Activated T-cell treated with anti-CD3 and anti-CD28 coated beads, Interleukin-2, amount 50 U/mL, for 24 hours (primary cell): ENCODE data around the gene GABBR1.
"Not testable (repeated sequence)": the region's sequence is repeated elsewhere in the genome, so short reads cannot be mapped to it uniquely, and the experiment has no call there.

Experiments
- DNase-seq: peaks from one replicate; pipeline ENCODE4 v3.0.0-alpha.2; 2020
- H3K27ac Mint-ChIP-seq: 2 replicates; pipeline ENCODE4 v1.8.0; 2020; ENCODE audit warnings: mild to moderate bottlenecking, mixed read lengths
- H3K27me3 Mint-ChIP-seq: 2 replicates; pipeline ENCODE4 v1.8.0; 2020; ENCODE audit warnings: mixed read lengths
- H3K36me3 Mint-ChIP-seq: 2 replicates; pipeline ENCODE4 v1.8.0; 2020; ENCODE audit warnings: low read depth, mixed read lengths
- H3K4me1 Mint-ChIP-seq: 2 replicates; pipeline ENCODE4 v1.8.0; 2020; ENCODE audit warnings: low read depth, mixed read lengths
- H3K4me3 Mint-ChIP-seq: 2 replicates; pipeline ENCODE4 v1.8.0; 2020; ENCODE audit warnings: mild to moderate bottlenecking, moderate library complexity, mixed read lengths
- H3K9me3 Mint-ChIP-seq: 2 replicates; pipeline ENCODE4 v1.8.0; 2020; ENCODE audit warnings: mixed read lengths

GABBR1 gene

DNA sequence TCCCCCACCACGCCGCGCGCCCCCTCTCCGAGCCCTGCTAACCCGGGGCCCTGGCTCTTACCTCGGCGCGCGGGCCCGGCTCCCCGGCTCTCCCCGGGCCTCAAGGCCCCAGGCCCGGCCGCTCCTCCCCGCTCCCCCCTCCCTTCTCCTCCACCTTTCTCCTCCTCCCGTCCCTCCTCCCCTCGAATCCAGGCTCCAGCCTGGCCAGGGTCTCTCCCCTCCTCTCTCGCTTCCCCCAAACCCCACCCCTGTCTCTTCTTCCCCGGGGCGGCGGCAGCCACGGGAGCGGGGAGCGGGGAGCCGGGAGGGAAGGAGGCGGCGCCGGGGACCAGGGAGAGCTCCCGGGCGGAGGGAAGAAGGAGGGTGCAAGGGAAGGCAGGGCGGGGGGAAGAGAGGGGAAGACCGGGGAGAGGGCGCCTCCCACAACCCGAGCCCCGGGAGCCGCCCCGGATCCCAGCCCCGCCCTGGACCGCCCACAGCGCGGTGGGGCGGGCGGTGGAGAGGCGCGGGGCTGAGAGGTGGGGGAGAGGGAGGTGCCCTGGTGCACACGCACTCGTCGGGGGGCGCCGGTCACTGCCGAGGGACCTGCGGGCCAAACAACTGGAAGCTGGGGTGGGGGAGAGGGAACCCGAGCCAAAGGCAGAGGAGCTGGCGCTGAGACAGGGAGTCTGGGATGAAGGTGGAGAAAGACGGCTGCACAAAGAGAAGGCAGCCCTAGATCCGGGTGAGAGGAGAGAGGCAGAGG, at the start of gene GABBR1:
GABBR1 (minus strand) TSS at position 395 of the 745 bp plus-strand sequence. CDS start 798 bp downstream, outside the sequence.
- Mint-ChIP-seq H3K36me3 (no peaks in the 10 kb centered on the region), H3K9me3 (no peaks in the 10 kb centered on the region), H3K27ac (peak within 1 kb of the TSS; percentile 60), H3K27me3 (peaks cover 5% of the 10 kb centered on the region), H3K4me1 (peaks cover 43% of the 10 kb centered on the region), H3K4me3 (peak within 1 kb of the TSS; percentile 84)
- DNase-seq = peak; percentile 82

DNA sequence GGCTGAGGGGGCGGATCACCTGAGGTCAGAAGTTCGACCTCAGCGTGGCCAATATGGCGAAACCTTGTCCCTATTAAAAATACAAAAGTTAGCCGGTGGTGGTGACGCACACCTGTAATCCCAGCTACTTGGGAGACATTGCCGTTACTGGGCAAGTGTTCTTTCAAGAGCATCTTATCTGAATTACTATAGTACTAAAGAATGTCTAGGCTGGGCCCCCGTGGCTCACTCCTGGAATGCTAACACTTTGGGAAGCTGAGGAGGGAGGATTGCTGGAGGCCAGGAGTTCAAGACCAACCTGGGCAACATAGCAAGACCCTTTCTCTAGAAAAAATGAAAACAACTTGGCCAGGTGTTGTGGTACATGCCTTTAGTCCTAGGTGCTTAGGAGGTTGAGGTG, 48.8 kb upstream of the GABBR1 start:
- Mint-ChIP-seq H3K27ac (no peak overlapping the region), H3K36me3 (no peaks in the 10 kb centered on the region), H3K9me3 (no peaks in the 10 kb centered on the region), H3K4me1 (peaks cover 11% of the 10 kb centered on the region), H3K4me3 (no peak overlapping the region), H3K27me3 (peaks cover 13% of the 10 kb centered on the region)
- DNase-seq = no peak

DNA sequence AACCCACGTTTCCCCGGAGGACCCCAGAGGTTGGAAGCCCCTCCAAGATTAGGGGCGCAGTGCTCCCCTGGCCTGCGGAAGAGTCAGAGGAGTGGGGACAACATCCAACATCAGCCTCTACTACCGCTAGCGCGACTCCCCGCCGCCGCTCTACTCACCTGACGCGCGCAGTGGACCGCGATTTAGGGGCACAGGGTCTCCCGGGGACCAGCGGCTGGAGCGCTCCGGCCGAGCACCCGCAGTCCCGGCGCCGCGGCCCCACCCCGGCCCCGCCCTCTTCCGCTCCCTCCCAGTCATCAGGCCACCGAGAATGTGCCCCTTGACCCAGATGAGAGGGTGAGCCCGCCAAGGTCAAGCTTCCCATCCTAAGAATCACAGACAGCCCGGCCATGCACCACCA, 47.9 kb upstream of the GABBR1 start, which contains the start of gene ZFP57:
ZFP57 (minus strand) TSS at position 249 of the 400 bp plus-strand sequence. CDS start 4,149 bp downstream, outside the sequence.
- no peaks in the 10 kb centered on the region for H3K9me3 Mint-ChIP-seq
- no peak for DNase-seq
- H3K36me3 Mint-ChIP-seq = no peaks in the 10 kb centered on the region
- H3K27ac Mint-ChIP-seq = no peak within 1 kb of the TSS
- peaks cover 11% of the 10 kb centered on the region for H3K4me1 Mint-ChIP-seq
- peaks cover 13% of the 10 kb centered on the region for H3K27me3 Mint-ChIP-seq
- no peak within 1 kb of the TSS for H3K4me3 Mint-ChIP-seq

DNA sequence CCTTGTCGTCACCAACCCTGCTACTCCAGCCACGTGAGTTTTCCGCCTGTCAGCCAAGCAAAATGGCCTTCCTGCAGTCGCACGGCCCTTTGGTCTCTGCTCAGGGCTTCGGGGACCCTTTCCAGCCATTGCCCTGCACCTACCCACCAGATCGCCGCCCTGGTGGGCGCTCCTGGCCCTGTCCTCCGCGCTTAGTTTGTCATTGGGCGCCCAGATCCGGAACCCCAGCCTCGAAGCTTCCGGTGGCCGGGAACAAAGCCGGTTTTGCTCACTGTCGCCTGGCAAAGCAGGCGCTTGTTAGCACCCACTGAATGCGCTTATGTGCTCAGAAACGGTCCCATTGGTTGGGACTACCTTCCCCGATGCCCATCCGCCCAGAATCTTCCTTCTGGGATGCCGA, 47.4 kb upstream of the GABBR1 start:
- peaks cover 13% of the 10 kb centered on the region for H3K27me3 Mint-ChIP-seq
- no peaks in the 10 kb centered on the region for H3K9me3 Mint-ChIP-seq
- H3K36me3 Mint-ChIP-seq = no peaks in the 10 kb centered on the region
- no peak overlapping the region for H3K4me3 Mint-ChIP-seq
- no peak overlapping the region for H3K27ac Mint-ChIP-seq
- peaks cover 10% of the 10 kb centered on the region for H3K4me1 Mint-ChIP-seq
- no peak for DNase-seq

DNA sequence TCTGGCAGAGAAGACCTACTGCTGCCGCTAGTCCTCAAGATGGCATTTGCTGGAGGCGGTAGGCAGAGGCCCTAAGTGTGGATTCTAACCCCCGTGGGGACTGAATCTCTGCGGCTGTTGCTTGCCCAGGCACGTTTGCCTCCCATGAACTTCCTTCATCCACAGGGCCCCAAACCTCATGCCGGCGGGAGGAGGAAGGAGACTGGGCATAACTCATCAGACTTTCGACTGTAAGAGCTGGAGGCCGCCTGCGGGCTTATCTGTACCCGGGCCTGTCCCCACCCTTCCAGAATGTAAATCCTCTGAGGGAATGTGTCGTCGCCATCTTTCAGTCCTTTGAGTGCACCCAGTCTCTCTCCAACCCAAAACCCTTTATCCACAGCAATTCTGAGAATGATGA, 47.0 kb upstream of the GABBR1 start:
- no peak overlapping the region for H3K27ac Mint-ChIP-seq
- H3K4me3 Mint-ChIP-seq = no peak overlapping the region
- no peaks in the 10 kb centered on the region for H3K36me3 Mint-ChIP-seq
- no peak for DNase-seq
- H3K9me3 Mint-ChIP-seq = no peaks in the 10 kb centered on the region
- peaks cover 10% of the 10 kb centered on the region for H3K4me1 Mint-ChIP-seq
- H3K27me3 Mint-ChIP-seq = peaks cover 13% of the 10 kb centered on the region

DNA sequence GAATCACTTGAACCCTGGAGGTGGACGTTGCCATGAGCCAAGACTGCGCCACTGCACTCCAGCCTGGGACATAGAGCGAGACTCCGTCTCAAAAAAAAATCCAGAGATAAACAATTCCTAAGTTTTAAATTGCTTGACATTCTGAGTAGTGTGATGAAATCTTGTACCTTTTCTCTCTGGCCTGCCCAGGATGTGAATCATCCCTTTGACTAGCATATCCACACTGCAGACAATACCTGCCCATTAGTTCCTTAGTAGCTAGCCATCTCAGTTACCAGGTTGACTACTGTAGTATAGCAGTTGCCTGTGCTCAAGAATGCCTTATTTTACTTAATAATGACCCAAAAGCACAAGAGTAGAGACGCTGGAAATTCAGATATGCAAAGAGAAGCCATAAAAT, 45.1 kb upstream of the GABBR1 start:
- H3K36me3 Mint-ChIP-seq = no peaks in the 10 kb centered on the region
- H3K9me3 Mint-ChIP-seq = no peaks in the 10 kb centered on the region
- DNase-seq = no peak
- H3K4me3 Mint-ChIP-seq = no peak overlapping the region
- H3K27ac Mint-ChIP-seq = no peak overlapping the region
- H3K4me1 Mint-ChIP-seq = peaks cover 4% of the 10 kb centered on the region
- H3K27me3 Mint-ChIP-seq = peaks cover 13% of the 10 kb centered on the region

DNA sequence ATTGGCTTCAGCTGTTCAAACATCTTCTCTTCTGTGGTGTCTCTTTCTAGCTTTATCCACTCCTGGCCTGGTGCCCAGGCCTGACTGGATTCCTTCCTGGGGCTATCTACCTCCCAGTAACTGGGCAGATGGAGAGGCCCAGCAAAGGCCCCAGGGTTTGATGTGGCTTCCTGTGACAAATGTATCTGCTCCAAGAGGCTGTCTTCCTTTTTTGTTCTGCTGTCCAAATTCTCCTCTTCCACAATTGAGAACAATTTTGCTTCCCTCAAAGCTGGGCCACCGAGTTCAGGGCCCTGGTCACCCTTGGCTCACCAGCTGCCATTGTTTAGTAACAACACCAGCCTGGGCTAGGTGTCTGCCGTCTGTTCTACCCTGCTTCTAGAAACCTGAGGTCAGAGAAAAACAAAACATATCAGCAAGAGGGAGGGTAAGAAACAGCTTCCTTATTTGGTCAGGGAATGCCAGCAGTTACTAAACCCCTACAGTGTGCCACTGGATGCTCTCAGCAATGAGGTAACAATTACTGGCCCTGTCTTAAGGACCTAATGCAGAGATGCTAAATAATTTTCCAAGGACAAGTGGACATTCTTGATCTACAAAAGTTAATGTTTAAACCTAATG, 44.1 kb upstream of the GABBR1 start:
- Mint-ChIP-seq H3K36me3 (no peaks in the 10 kb centered on the region), H3K27ac (no peak overlapping the region), H3K27me3 (peaks cover 16% of the 10 kb centered on the region), H3K4me1 (peaks cover 4% of the 10 kb centered on the region), H3K4me3 (no peak overlapping the region), H3K9me3 (no peaks in the 10 kb centered on the region)
- no peak for DNase-seq

DNA sequence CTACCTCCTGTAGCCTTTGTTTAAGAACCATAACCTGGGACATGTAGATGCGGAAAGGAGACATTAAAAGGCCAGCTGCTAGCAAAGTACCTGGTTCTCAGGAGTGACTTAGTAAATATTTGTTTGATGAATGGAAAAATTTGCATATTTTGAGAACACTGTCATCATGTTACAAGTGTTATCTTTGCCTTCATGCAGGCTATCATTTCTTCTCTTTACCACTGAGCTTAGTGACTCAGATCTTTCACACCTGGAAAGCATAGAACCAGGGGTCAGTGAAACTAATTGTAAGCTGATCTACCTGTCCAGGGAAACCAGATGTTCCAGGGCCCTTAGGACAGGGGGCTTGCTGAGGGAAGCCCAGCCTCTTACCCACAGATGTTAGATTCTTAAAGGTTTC, 42.6 kb upstream of the GABBR1 start:
- no peak overlapping the region for H3K27ac Mint-ChIP-seq

DNA sequence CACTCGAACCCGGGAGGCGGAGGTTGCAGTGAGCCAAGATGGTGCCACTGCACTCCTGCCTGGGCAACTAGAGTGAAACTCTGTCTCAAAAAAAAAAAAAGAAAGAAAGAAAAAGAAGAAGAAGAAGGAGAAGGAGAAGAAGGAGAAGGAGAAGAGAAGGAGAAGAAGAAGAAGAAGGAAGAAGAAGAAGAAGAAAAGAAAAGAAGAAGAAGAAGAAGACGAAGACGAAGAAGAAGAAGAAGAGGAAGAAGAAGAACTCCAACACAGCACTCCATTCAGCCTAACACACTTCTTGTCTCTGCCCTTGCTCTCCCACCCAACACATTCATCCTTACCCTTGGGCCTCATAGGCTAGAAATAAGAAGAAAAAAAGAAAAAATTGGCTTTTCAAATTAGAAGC, 41.0 kb upstream of the GABBR1 start:
- H3K4me3 Mint-ChIP-seq = no peak overlapping the region
- no peak for DNase-seq
- peaks cover 23% of the 10 kb centered on the region for H3K27me3 Mint-ChIP-seq
- no peaks in the 10 kb centered on the region for H3K36me3 Mint-ChIP-seq
- no peaks in the 10 kb centered on the region for H3K9me3 Mint-ChIP-seq
- no peak overlapping the region for H3K27ac Mint-ChIP-seq
- peaks cover 4% of the 10 kb centered on the region for H3K4me1 Mint-ChIP-seq

More for the DNA sequence above, 42.6 kb upstream of the GABBR1 start:
- H3K27me3 Mint-ChIP-seq = peaks cover 23% of the 10 kb centered on the region
- DNase-seq = no peak
- H3K36me3 Mint-ChIP-seq = no peaks in the 10 kb centered on the region
- H3K9me3 Mint-ChIP-seq = no peaks in the 10 kb centered on the region
- peaks cover 4% of the 10 kb centered on the region for H3K4me1 Mint-ChIP-seq
- no peak overlapping the region for H3K4me3 Mint-ChIP-seq

DNA sequence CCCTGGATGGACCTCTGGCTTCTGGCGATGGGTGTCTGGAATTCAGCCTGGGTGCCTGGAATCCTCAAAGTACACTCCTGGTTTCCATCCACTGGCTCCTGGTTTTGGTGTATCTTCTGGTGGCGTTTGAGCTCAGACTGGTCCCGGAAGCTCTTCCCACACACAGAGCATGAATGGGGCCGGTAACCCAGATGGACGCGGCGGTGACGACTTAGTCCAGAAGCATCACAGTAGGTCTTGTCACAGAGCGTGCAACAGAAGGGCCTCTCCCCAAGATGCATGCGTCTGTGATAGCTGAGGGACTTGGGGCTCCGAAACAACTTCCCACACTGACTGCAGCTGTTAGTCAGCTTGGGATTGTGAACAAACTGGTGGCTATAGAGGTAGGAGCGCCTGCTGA, 40.2 kb upstream of the GABBR1 start:
- H3K27me3 Mint-ChIP-seq = peaks cover 22% of the 10 kb centered on the region
- H3K4me1 Mint-ChIP-seq = peaks cover 4% of the 10 kb centered on the region
- H3K9me3 Mint-ChIP-seq = no peaks in the 10 kb centered on the region
- no peaks in the 10 kb centered on the region for H3K36me3 Mint-ChIP-seq
- no peak for DNase-seq
- no peak overlapping the region for H3K4me3 Mint-ChIP-seq
- no peak overlapping the region for H3K27ac Mint-ChIP-seq

DNA sequence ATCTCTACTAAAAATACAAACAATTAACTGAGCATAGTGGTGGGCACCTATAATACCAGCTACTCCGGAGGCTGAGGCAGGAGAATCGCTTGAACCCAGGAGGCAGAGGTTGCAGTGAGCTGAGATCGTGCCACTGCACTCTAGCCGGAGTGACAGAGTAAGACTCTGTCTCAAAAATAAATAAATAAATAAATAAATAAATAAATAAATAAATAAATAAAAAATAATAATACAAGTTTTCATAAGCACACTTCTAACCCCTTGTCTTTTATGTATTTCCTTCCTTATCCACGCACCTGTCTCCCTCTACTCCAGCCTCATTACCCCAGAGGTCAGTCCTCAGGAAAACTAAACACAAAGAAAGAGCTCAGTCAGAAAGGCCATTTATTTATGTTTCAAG, 39.1 kb upstream of the GABBR1 start:
- not testable (repeated sequence) for H3K9me3 Mint-ChIP-seq, H3K27ac Mint-ChIP-seq

DNA sequence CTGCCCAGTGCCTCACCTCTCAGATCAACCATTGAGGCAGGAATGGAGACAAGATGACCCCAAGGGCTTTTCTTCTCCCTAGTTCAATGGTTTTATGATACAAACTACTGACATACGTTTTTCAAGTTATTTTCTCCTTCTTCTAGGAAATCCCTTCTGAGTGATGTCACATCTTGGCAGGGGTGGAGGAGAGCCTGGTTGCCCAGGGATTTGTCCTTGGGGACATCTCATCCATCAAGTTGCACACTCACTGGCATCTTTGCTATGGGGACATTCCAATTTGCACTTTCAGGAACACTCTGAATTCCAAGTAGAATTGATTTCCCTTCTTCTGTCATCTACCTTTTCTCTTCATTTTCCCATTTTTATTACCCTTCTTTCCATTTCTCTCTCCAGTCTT, 38.0 kb upstream of the GABBR1 start:
- H3K4me1 Mint-ChIP-seq = no peaks in the 10 kb centered on the region
- no peaks in the 10 kb centered on the region for H3K9me3 Mint-ChIP-seq
- H3K36me3 Mint-ChIP-seq = no peaks in the 10 kb centered on the region
- peaks cover 34% of the 10 kb centered on the region for H3K27me3 Mint-ChIP-seq
- H3K4me3 Mint-ChIP-seq = no peak overlapping the region
- no peak overlapping the region for H3K27ac Mint-ChIP-seq
- DNase-seq = no peak

More for the DNA sequence above, 39.1 kb upstream of the GABBR1 start:
- H3K4me3 Mint-ChIP-seq, DNase-seq, H3K4me1 Mint-ChIP-seq, H3K36me3 Mint-ChIP-seq: not testable (repeated sequence)
- H3K27me3 Mint-ChIP-seq = peaks cover 31% of the 10 kb centered on the region

DNA sequence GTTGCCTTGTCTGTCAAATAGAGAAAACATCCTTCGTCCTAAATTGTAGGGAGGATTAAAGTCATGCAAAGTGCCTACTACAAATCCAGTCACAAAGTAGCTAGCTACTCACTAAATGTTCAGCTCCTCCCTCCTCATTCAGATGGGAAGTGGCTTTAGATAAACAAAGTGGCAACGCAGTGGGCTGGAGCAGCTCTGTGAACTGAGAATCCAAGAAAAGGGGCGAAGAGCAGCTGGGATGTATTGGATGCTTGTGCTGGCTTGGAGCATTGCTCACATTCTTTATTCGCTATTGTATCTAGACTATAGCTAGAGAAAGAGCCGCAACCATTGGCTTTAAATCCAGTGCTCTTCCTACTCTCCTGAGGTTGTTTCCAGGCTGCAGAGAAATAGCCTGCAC, 34.2 kb upstream of the GABBR1 start:
- no peak for DNase-seq
- Mint-ChIP-seq H3K4me3 (no peak overlapping the region), H3K27me3 (peaks cover 48% of the 10 kb centered on the region), H3K9me3 (no peaks in the 10 kb centered on the region), H3K36me3 (no peaks in the 10 kb centered on the region), H3K4me1 (no peaks in the 10 kb centered on the region), H3K27ac (no peak overlapping the region)

DNA sequence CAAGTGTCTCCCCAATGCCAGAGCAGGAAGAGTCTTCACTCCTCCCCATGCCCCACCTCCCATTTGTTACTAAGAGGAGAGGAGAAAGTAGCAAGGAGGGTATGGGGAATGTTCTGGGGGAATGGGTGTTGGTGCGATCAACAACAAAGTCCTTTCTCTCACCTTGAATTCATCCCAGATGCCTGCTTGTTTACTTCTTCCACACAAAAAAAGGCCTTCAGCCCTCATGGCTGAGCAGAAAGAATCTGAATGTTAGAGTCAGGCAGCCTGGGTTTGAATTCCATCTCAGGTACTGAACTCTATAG, 33.8 kb upstream of the GABBR1 start:
- peaks cover 51% of the 10 kb centered on the region for H3K27me3 Mint-ChIP-seq
- no peaks in the 10 kb centered on the region for H3K9me3 Mint-ChIP-seq
- no peaks in the 10 kb centered on the region for H3K36me3 Mint-ChIP-seq
- no peak overlapping the region for H3K27ac Mint-ChIP-seq
- H3K4me3 Mint-ChIP-seq = no peak overlapping the region
- no peaks in the 10 kb centered on the region for H3K4me1 Mint-ChIP-seq
- no peak for DNase-seq

DNA sequence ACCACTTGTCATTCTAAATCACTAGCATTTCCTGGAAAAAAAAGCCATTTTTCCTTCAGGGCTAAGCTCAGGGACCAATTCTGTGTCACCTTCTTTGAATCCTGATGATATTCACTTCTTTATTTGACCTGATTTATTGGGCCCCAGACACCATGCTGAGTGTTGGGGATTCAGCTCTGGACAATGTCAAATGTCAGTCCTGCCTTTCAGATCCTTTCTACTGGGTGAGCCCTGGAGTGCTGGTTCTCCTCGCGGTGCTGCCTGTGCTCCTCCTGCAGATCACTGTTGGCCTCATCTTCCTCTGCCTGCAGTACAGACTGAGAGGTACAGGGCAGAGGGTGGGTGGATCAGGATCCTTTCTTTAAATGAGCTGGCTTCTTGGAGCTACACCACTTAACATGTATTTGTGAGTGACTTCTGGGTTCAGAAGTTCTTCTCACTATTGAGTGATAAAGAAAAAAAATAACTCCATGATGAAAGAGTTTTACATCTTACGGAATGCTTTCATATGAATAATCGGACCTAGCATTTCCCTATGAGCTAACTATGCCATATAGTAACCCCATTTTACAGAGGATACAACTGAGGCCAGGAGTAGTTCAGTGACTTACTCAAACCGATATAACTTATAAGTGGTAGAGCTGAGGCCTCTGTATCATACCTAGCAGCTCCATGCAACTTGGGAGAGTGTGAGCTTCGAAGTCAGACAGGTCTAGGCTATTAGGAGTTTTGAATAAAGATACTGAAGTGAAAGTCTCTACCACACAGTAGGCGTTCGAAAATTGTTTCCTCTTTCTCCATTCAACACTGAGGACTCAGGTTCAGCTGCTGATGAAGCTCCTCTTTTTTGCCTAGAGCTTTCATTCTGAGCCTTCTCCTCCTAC, 33.2 kb upstream of the GABBR1 start:
- H3K27ac Mint-ChIP-seq = no peak overlapping the region
- no peak overlapping the region for H3K4me3 Mint-ChIP-seq
- no peaks in the 10 kb centered on the region for H3K4me1 Mint-ChIP-seq
- DNase-seq = no peak
- no peaks in the 10 kb centered on the region for H3K36me3 Mint-ChIP-seq
- H3K27me3 Mint-ChIP-seq = peaks cover 50% of the 10 kb centered on the region
- no peaks in the 10 kb centered on the region for H3K9me3 Mint-ChIP-seq
